Measurements from ENCODE around the gene TNN.
A peak's percentile ranks its signal among the peaks of the same experiment; 100 is the strongest.
"Not testable (repeated sequence)": the region's sequence is repeated elsewhere in the genome, so short reads cannot be mapped to it uniquely, and the experiment has no call there.

Gene TNN, protein sequence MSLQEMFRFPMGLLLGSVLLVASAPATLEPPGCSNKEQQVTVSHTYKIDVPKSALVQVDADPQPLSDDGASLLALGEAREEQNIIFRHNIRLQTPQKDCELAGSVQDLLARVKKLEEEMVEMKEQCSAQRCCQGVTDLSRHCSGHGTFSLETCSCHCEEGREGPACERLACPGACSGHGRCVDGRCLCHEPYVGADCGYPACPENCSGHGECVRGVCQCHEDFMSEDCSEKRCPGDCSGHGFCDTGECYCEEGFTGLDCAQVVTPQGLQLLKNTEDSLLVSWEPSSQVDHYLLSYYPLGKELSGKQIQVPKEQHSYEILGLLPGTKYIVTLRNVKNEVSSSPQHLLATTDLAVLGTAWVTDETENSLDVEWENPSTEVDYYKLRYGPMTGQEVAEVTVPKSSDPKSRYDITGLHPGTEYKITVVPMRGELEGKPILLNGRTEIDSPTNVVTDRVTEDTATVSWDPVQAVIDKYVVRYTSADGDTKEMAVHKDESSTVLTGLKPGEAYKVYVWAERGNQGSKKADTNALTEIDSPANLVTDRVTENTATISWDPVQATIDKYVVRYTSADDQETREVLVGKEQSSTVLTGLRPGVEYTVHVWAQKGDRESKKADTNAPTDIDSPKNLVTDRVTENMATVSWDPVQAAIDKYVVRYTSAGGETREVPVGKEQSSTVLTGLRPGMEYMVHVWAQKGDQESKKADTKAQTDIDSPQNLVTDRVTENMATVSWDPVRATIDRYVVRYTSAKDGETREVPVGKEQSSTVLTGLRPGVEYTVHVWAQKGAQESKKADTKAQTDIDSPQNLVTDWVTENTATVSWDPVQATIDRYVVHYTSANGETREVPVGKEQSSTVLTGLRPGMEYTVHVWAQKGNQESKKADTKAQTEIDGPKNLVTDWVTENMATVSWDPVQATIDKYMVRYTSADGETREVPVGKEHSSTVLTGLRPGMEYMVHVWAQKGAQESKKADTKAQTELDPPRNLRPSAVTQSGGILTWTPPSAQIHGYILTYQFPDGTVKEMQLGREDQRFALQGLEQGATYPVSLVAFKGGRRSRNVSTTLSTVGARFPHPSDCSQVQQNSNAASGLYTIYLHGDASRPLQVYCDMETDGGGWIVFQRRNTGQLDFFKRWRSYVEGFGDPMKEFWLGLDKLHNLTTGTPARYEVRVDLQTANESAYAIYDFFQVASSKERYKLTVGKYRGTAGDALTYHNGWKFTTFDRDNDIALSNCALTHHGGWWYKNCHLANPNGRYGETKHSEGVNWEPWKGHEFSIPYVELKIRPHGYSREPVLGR (N-terminal part only)

GRCh38 chr1:175067362-175068106 is at the start of gene TNN:
Gene TNN, plus strand, starts transcription at chr1:175067833. Its CDS starts 9,586 bp downstream, at chr1:175077419.
- no peak for DNase-seq (ENCODE audit: low spot score)

GRCh38 chr1:175019524-175019923 is 48.1 kb upstream of the TNN start:
- DNase-seq (ENCODE audit: low spot score): no peak

- DNase-seq (ENCODE audit: low spot score): peak; percentile 99
These were observed 44.4 kb upstream of the TNN start, which contains the start of gene MRPS14 for GRCh38 chr1:175023043-175023921. Gene MRPS14, minus strand, starts transcription at chr1:175023425. Its CDS starts 17 bp downstream, at chr1:175023408.

DNA sequence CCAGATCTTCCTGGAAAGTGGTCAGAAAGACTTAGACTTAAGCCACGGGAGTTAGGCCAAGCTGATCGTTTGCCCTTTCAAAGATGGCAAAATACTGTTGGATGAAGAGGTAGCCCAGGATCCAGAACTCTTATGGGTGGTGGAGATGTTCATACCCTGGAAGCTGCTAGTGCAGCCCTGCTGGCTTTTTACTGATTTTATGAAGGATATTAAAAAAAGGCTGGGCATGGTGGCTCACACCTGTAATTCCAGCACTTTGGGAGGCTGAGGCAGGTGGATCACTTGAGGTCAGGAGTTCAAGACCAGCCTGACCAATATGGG is 43.8 kb upstream of the TNN start:
- DNase-seq (ENCODE audit: low spot score): not testable (repeated sequence)

DNA sequence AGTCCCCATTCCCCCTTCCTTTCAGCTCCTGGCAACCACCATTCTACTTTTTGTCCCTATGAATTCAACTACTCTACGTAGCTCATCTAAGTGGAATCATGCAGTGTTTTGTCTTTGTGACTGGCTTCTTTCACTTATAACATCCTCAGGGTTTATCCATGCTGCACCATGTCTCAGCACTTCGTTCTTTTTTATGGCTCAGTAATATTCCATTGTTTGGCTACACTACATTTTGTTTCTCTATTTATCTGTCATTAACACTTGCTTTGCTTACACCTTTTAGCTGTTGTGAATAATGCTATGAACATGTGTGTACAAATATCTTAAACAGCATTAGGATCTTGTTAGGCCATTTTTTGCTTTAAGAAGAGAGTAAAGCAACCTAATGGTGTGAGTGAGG is 42.9 kb upstream of the TNN start:
- no peak for DNase-seq (ENCODE audit: low spot score)

GRCh38 chr1:175033953-175034352 is 33.7 kb upstream of the TNN start:
- no peak for DNase-seq (ENCODE audit: low spot score)

GRCh38 chr1:175034775-175035174 is 32.9 kb upstream of the TNN start:
- no peak for DNase-seq (ENCODE audit: low spot score)

DNA sequence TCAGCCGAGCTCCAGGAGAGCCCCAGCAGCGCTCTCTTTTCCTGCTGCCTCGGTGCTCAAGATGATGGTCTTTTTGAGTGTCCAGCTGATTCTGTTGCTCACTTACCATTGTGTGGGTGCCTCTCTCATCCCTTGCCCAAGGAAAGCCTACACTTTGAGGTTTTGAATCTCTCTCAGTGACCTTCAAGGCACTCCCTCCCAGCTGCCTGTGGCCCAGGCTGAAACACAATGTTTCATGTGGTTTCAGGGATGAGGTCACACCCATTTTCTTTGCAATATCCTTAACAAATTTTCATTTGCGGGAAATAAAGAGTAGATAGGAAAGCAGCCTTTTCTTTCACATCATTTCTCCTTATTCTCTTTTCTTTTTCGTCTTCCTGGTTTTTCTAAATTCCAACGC is 31.8 kb upstream of the TNN start:
- DNase-seq (ENCODE audit: low spot score): no peak

- DNase-seq (ENCODE audit: low spot score): no peak
These were observed 31.2 kb upstream of the TNN start for GRCh38 chr1:175036476-175036875.

DNA sequence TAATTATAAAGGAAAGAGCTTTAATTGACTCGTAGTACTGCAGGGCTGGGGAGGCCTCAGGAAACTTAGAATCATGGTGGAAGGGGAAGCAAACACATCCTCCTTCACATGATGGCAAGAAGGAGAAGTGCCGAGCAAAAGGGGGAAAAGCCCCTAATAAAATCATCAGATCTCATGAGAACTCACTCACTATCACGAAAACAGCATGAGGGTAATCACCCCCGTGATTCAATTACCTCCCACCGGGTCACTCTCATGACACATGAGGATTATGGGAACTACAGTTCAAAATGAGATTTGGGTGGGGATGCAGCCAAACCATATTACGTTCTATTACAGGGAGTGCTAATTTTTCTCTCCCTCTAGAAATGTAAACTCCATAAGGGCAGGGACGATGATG is 30.2 kb upstream of the TNN start:
- no peak for DNase-seq (ENCODE audit: low spot score)

DNA sequence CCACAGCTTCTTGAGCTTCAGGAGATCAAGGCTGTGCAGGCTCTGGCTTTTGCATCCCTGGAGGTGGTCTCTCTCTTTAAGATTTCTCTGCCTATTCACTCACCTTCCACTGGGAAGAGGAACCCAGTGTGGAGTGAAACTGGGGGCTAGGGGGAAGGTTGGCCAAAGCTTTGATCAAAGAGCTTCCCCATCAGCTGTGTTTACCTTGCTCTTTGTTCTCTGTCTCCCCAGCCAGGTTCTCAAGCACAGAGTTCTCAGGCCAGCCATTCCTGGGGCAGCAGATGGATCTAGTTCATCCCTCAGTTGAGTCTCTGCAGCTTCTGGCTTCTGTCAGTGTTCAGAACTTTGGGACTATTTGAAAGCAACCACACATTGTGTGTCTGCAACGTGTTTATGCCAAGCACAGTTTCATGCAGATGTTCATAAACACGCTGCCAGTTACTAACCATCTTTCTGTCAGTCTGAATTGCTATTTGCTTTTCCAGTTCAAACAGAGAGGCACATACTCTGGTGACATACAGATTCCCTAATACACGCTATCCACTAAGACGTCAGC is 27.2 kb upstream of the TNN start:
- no peak for DNase-seq (ENCODE audit: low spot score)

DNA sequence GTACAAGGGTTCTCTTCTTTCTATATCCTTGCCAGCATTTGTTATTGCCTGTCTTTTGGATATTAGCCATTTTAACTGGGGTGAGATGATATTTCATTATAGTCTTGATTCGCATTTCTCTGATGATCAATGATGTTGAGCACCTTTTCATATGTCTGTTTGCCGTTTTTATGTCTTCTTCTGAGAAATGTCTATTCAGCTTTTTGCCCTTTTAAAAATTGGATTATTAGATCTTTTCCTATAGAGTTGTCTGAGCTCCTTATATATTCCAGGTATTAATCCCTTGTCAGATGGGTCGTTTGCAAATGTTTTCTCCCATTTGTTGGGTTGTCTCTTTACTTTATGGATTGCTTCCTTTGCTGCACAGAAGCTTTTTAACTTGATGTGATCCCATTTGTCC is 25.0 kb upstream of the TNN start:
- DNase-seq (ENCODE audit: low spot score): no peak

- no peak for DNase-seq (ENCODE audit: low spot score)
These were observed 23.8 kb upstream of the TNN start for GRCh38 chr1:175043824-175044223.

DNA sequence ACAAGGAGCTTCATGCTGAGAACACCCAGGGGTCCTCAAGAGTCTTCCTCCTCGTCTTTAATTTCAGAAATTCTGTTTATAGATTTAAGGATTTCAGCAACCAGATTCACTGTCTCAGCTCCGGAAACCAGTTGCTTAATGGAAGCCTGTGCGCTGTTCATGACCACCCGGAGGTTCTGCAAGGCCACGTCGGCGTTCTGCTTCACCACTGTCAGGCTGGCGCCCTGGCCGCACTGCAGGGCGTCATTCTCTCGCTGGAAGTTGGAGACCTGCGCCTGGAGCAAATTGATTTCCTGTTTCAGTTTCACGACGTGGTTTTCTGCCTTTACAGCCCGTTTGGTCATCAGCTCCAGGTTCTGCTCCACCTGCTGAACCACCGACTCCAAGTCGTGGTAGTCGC is 23.0 kb upstream of the TNN start:
- DNase-seq (ENCODE audit: low spot score): not testable (repeated sequence)

DNA sequence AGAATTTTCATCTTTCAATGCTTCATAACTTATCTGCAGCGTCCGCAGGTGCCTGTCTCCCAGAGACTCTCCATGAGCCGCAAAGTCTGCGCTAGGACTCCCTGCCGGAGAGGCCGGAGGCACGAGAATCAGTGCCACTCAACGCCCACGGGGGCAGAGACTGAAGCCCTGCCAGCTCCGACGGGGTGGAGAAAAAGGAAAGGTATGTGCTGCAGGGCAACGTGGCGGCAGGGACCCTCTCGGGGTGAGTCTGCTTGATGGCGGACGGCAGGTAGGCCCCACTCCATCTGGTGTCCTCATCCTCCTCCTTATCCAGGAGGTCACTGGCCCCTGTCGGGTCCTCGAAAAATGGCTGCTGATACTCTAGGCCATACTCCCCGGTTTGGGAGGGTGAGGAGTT is 22.5 kb upstream of the TNN start:
- DNase-seq (ENCODE audit: low spot score): no peak

DNA sequence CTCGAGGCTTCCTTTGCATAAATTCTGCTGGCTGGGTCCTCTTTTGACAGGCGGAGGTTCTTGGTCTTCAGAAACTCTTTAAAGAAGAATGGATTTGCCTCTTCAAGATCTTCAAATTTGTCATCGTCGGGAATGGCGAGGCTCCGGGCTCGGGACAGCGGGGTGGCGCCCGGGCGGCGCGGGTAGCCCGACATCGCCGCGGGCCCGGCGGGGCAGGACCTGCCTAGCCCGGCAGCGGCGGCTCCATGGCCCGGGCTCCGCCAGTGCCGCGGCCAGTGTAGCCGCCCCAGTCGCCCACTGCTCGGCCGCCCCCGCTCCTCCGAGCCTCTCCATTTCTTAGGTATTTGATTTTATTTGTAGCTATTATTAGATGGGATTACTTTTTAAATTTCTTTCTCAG is 22.1 kb upstream of the TNN start:
- DNase-seq (ENCODE audit: low spot score): no peak

DNA sequence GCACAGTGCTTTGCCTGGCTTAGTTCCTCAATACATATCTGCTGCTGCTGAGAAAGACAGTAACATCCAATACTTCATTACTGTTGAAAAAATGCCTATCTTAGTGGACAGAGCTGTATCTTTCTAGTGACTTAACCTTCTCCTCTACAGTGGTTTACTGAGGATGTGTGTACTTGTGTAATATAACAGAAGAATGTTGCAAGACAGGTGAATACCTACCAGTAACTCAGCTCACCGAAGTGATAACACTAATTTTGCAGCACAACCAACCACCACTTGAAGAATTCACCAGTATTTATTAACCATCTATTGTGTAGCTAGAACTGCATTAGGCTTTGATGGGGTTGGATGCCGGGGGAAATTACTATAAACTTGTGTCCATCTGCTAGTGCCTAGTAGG is 16.6 kb upstream of the TNN start:
- DNase-seq (ENCODE audit: low spot score): no peak

GRCh38 chr1:175054736-175055135 is 12.9 kb upstream of the TNN start:
- no peak for DNase-seq (ENCODE audit: low spot score)

DNA sequence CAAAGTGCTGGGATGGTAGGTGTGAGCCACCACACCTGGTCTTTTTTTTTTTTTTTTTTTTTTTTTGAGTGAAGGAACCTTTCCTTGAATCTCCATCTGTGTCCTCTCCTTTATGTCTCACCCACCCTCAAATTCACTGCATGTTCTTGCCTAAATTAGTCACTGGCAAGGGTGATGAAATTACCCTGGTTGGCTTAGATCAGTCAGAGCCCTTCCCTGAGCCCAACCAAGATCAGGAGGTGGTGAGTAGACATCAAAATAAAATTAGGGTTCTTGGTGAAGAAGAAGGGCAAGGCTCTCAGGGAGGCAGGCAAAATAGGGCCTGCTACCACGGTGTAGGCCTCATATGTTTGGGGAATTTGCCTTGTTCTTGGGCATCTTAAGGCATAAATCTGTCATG is 5.3 kb upstream of the TNN start:
- no peak for DNase-seq (ENCODE audit: low spot score)

- DNase-seq (ENCODE audit: low spot score): no peak
These were observed 4.8 kb upstream of the TNN start for GRCh38 chr1:175062858-175063257.
